NCI-H748 (cell line): ENCODE data around the gene NECAB2.

ENCODE experiments used
- DNase-seq: peaks from one replicate; lab custom pipeline; 2025; ENCODE audit not compliant: unreplicated experiment; lab: John Stamatoyannopoulos, UW

Gene NECAB2

GRCh38 chr16:83967838-83968305 is at the start of gene NECAB2:
TSS of gene NECAB2 (plus strand) at chr16:83968244. CDS start at chr16:83968649, 405 bp downstream.
- DNase-seq = peak; percentile 51

- DNase-seq = no peak
Observed at GRCh38 chr16:83920894-83921491, 47.1 kb upstream of the NECAB2 start.

GRCh38 chr16:83923581-83924365 is 44.3 kb upstream of the NECAB2 start:
- no peak for DNase-seq

- no peak for DNase-seq
Observed at GRCh38 chr16:83924686-83925085, 43.4 kb upstream of the NECAB2 start.

- no peak for DNase-seq
Observed at GRCh38 chr16:83925095-83925905, 42.7 kb upstream of the NECAB2 start.

- no peak for DNase-seq
Observed at GRCh38 chr16:83925957-83926725, 41.9 kb upstream of the NECAB2 start.

- peak; percentile 74 for DNase-seq
Observed at GRCh38 chr16:83926726-83927397, 41.2 kb upstream of the NECAB2 start.

- DNase-seq = no peak
Observed at GRCh38 chr16:83928341-83929055, 39.5 kb upstream of the NECAB2 start.

GRCh38 chr16:83929811-83930555 is 38.1 kb upstream of the NECAB2 start:
- no peak for DNase-seq

- no peak for DNase-seq
Observed at GRCh38 chr16:83930730-83931500, 37.1 kb upstream of the NECAB2 start.

- DNase-seq = no peak
Observed at GRCh38 chr16:83931556-83931955, 36.5 kb upstream of the NECAB2 start.

GRCh38 chr16:83932304-83932703 is 35.7 kb upstream of the NECAB2 start:
- no peak for DNase-seq

GRCh38 chr16:83932955-83933673 is 34.9 kb upstream of the NECAB2 start:
- DNase-seq = no peak

- DNase-seq = no peak
Observed at GRCh38 chr16:83933885-83934683, 34.0 kb upstream of the NECAB2 start.

GRCh38 chr16:83934684-83934977 is 33.4 kb upstream of the NECAB2 start:
- no peak for DNase-seq

- DNase-seq = no peak
Observed at GRCh38 chr16:83935005-83935857, 32.8 kb upstream of the NECAB2 start.
